Peyer's patch (tissue), 4 donors: ENCODE results near the gene AHCYL2. TPM values are rescaled to one million over a fixed set of nuclear protein-coding genes. Genes with fewer than 3 reads are reported as not detected.
"Not testable (repeated sequence)": the region's sequence is repeated elsewhere in the genome, so short reads cannot be mapped to it uniquely, and the experiment has no call there.

Source experiments
- DNase-seq, 3 donors: peaks; one replicate each; pipeline ENCODE4 v3.0.0-alpha.2; 2017 to 2019
- H3K27ac ChIP-seq, 4 donors: fragments of 200-600 bp; sonication (generic); one replicate each; pipeline ENCODE4 v1.5.1; 2016 to 2019
- H3K27me3 ChIP-seq, 2 donors: fragments of 200-600 bp; sonication (generic); one replicate each; pipeline ENCODE4 v1.5.1; 2019
- H3K36me3 ChIP-seq, 3 donors: fragments of 200-600 bp; sonication (generic); one replicate each; pipeline ENCODE4 v1.5.1; 2016 to 2019
- H3K4me1 ChIP-seq, 4 donors: fragments of 200-600 bp; sonication (generic); one replicate each; pipeline ENCODE4 v1.5.1; 2016 to 2019
- H3K4me3 ChIP-seq, 4 donors: fragments of 200-600 bp; sonication (generic); 1 replicate in 3 of 4; 2 replicates in 1 of 4; pipeline ENCODE4 v1.5.1; 2016 to 2019; ENCODE audit warnings: mild to moderate bottlenecking in 1 of 4
- H3K9me3 ChIP-seq, 4 donors: fragments of 200-600 bp; sonication (generic); one replicate each; pipeline ENCODE4 v1.5.1; 2016 to 2019; ENCODE audit warnings: mild to moderate bottlenecking in 1 of 4
- CTCF ChIP-seq, 6 experiments: fragments of 450-650 bp in 4 of 6; fragments of 200-600 bp in 2 of 6; sonication (generic) in 1 of 6; IDR thresholded peaks; one replicate each; pipeline ENCODE4 v1.5.1; 2017 to 2019; ENCODE audit warnings: antibody characterized with exemption in 6 of 6, mild to moderate bottlenecking in 3 of 6, moderate library complexity in 1 of 6
- POLR2A ChIP-seq, 2 donors: fragments of 450-650 bp; IDR thresholded peaks; one replicate each; pipeline ENCODE4 v1.5.1; 2017; ENCODE audit warnings: antibody characterized with exemption in 2 of 2, mild to moderate bottlenecking in 2 of 2, moderate library complexity in 2 of 2
- total RNA-seq, 4 donors: library from RNA; depleted of rRNA; stranded (reverse); fragments of >200 nt; gene quantifications; one replicate each; pipeline ENCODE4 v1.1.0, GENCODE V29; 2016

The AHCYL2 gene
- total RNA-seq, 4 donors from 2014 or later = 37.1 to 186 (median 60.0) TPM

- H3K27me3 ChIP-seq = no peaks in the 10 kb centered on the region
- peaks cover 0 to 6% (median 0%) of the 10 kb centered on the region in 4 donors for H3K4me1 ChIP-seq
- H3K9me3 ChIP-seq = no peaks in the 10 kb centered on the region
- no peak overlapping the region for H3K27ac ChIP-seq
- TF ChIP-seq CTCF (IDR thresholded peaks at IDR 0.05) (no peak), POLR2A (IDR thresholded peaks at IDR 0.05) (no peak)
- DNase-seq = no peak
- no peaks in the 10 kb centered on the region for H3K36me3 ChIP-seq
- no peak overlapping the region for H3K4me3 ChIP-seq
Measured at GRCh38 chr7:129351320-129351719, 126.5 kb downstream of the AHCYL2 start.

GRCh38 chr7:129353104-129353503 is 128.3 kb downstream of the AHCYL2 start:
- not testable (repeated sequence) for DNase-seq

GRCh38 chr7:129354428-129355157 is 129.8 kb downstream of the AHCYL2 start:
- TF ChIP-seq POLR2A (IDR thresholded peaks at IDR 0.05) (no peak), CTCF (IDR thresholded peaks at IDR 0.05) (no peak)
- Histone ChIP-seq H3K4me3 (no peak overlapping the region), H3K4me1 (no peaks in the 10 kb centered on the region), H3K36me3 (no peaks in the 10 kb centered on the region), H3K27ac (no peak overlapping the region), H3K9me3 (no peaks in the 10 kb centered on the region), H3K27me3 (no peaks in the 10 kb centered on the region)
- DNase-seq = no peak

More at GRCh38 chr7:129353104-129353503, 128.3 kb downstream of the AHCYL2 start:
- H3K4me1 ChIP-seq, H3K36me3 ChIP-seq, H3K27me3 ChIP-seq, H3K27ac ChIP-seq, H3K9me3 ChIP-seq, H3K4me3 ChIP-seq: not testable (repeated sequence)

GRCh38 chr7:129356176-129356575 is 131.3 kb downstream of the AHCYL2 start:
- H3K4me3 ChIP-seq = no peak overlapping the region
- H3K9me3 ChIP-seq = no peaks in the 10 kb centered on the region
- H3K36me3 ChIP-seq = no peaks in the 10 kb centered on the region
- H3K27me3 ChIP-seq = no peaks in the 10 kb centered on the region
- TF ChIP-seq POLR2A (IDR thresholded peaks at IDR 0.05) (no peak), CTCF (IDR thresholded peaks at IDR 0.05) (no peak)
- no peak overlapping the region for H3K27ac ChIP-seq
- H3K4me1 ChIP-seq = no peaks in the 10 kb centered on the region
- DNase-seq = no peak

- H3K36me3 ChIP-seq = no peaks in the 10 kb centered on the region
- no peak overlapping the region for H3K4me3 ChIP-seq
- DNase-seq = no peak
- H3K4me1 ChIP-seq = peaks cover 0 to 4% (median 0%) of the 10 kb centered on the region in 4 donors
- peak overlapping the region in 1 of 4 donors; percentile 21 for H3K27ac ChIP-seq
- TF ChIP-seq POLR2A (IDR thresholded peaks at IDR 0.05) (no peak), CTCF (IDR thresholded peaks at IDR 0.05) (no peak)
- H3K9me3 ChIP-seq = no peaks in the 10 kb centered on the region
- H3K27me3 ChIP-seq = no peaks in the 10 kb centered on the region
Measured at GRCh38 chr7:129359176-129359575, 134.3 kb downstream of the AHCYL2 start.

GRCh38 chr7:129359638-129360037 is 134.8 kb downstream of the AHCYL2 start:
- Histone ChIP-seq H3K27ac (peak overlapping the region in 1 of 4 donors; percentile 21), H3K4me3 (no peak overlapping the region), H3K27me3 (no peaks in the 10 kb centered on the region), H3K9me3 (no peaks in the 10 kb centered on the region), H3K4me1 (peaks cover 0 to 4% (median 0%) of the 10 kb centered on the region in 4 donors), H3K36me3 (no peaks in the 10 kb centered on the region)
- DNase-seq = no peak
- TF ChIP-seq CTCF (IDR thresholded peaks at IDR 0.05) (no peak), POLR2A (IDR thresholded peaks at IDR 0.05) (no peak)
